Activated naive CD4-positive, alpha-beta T cell treated with anti-CD3 and anti-CD28 coated beads, Interleukin-2, amount 50 U/mL, for 72 hours (primary cell): ENCODE data around the gene RMND1. TPM values are rescaled to one million over a fixed set of nuclear protein-coding genes. Genes with fewer than 3 reads are reported as not detected.

Experiments
- ATAC-seq, 2 donors: fragments of 150-1000 bp; cut with Tn5 transposase; 2 replicates each; pipeline ENCODE4 v1.10.0; 2021; ENCODE audit warnings: mild to moderate bottlenecking in 2 of 2, moderate library complexity in 2 of 2
- DNase-seq, 2 donors: peaks; one replicate each; pipeline ENCODE4 v3.0.0; 2021 to 2022; ENCODE audit warnings: low spot score in 2 of 2
- H3K27ac Mint-ChIP-seq, 2 donors: one replicate each; pipeline ENCODE4 v1.8.0; 2022; ENCODE audit warnings: mild to moderate bottlenecking in 2 of 2, mixed read lengths in 2 of 2
- H3K36me3 Mint-ChIP-seq, 2 donors: one replicate each; pipeline ENCODE4 v1.8.0; 2022; ENCODE audit warnings: mixed read lengths in 2 of 2
- H3K9me3 Mint-ChIP-seq, 2 donors: one replicate each; pipeline ENCODE4 v1.8.0; 2022; ENCODE audit warnings: mixed read lengths in 2 of 2
- total RNA-seq, 2 donors: library from RNA; stranded (reverse); gene quantifications; one replicate each; pipeline ENCODE4 v1.2.3, GENCODE V29; 2022

The RMND1 gene
- total RNA-seq, 2 donors from 2014 or later = 17.8 to 23.4 TPM

DNA sequence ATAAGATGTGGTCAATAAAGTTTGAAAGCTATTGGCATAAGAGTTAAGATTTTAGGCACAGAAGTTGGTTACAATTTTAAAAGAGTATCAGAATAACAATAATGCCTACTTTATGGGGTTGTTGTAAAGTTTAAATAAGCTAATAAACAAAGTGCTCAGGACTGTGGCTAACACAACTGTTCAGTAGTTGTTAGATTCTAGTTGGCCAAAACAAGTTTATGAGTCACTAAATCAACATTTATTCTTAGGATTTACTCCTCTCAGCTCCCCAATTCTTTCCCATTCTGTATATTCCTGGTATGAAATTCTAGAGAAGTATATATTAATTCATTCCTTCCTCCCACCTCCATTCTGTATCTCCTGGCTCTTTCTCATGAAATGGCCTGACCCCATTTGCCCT is 14.5 kb downstream of the RMND1 start:
- Mint-ChIP-seq H3K27ac (no peak overlapping the region), H3K36me3 (no peaks in the 10 kb centered on the region), H3K9me3 (no peaks in the 10 kb centered on the region)
- no peak for DNase-seq
- no peak for ATAC-seq

- Mint-ChIP-seq H3K9me3 (no peaks in the 10 kb centered on the region), H3K36me3 (no peaks in the 10 kb centered on the region), H3K27ac (no peak overlapping the region)
- ATAC-seq (no peak), DNase-seq (no peak)
Observed at GRCh38 chr6:151436802-151437201, 15.1 kb downstream of the RMND1 start.

- no peak overlapping the region for H3K27ac Mint-ChIP-seq
- ATAC-seq = no peak
- DNase-seq = no peak
- H3K36me3 Mint-ChIP-seq = no peaks in the 10 kb centered on the region
- H3K9me3 Mint-ChIP-seq = no peaks in the 10 kb centered on the region
Observed at GRCh38 chr6:151436300-151436699, 15.6 kb downstream of the RMND1 start.

DNA sequence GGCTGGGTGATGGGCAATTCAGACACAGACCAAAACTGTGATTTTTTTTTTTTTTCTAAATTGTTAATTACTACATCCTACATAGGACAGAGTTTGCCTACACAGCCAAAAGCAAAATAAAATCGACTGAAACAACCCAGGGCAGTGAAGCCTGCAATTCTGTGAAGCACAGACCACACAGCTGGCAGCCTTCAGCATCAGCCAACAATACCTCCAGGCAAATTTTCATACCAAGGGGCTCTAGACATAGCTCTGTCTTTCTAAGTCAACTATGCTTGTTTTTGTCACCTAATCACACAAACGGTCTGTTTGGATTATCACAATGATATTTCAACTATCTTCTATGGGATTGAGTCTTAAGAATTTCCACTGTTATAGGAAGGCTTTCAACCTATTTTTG is 17.6 kb downstream of the RMND1 start:
- ATAC-seq = no peak
- H3K36me3 Mint-ChIP-seq = peaks cover 10 to 11% of the 10 kb centered on the region in 2 donors
- no peak for DNase-seq
- no peaks in the 10 kb centered on the region for H3K9me3 Mint-ChIP-seq
- no peak overlapping the region for H3K27ac Mint-ChIP-seq

- Mint-ChIP-seq H3K27ac (no peak overlapping the region), H3K9me3 (no peaks in the 10 kb centered on the region), H3K36me3 (peaks cover 10 to 11% of the 10 kb centered on the region in 2 donors)
- no peak for DNase-seq
- no peak for ATAC-seq
Observed at GRCh38 chr6:151432651-151433050, 19.3 kb downstream of the RMND1 start.

DNA sequence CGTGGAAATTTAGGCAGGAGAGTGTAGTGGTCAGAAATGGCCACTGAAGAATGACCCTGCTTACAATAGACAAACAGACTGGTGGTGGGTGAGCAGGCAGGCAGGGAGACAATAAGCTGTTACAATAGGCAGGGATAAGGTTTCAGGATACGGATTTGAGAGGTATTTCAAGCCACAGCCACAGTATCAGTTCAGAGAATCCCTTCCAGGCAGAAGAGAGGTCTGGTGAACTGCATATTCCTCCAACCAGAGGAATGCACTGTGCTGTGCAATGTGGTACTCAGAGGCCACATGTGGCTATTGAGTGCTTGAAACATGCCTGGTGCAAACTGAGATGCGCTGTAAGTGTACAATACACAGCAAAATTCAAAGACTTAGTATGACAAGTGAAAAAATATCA is 20.6 kb downstream of the RMND1 start:
- ATAC-seq = no peak
- Mint-ChIP-seq H3K27ac (no peak overlapping the region), H3K9me3 (no peaks in the 10 kb centered on the region), H3K36me3 (peaks cover 10 to 12% of the 10 kb centered on the region in 2 donors)
- no peak for DNase-seq

GRCh38 chr6:151430886-151431285 is 21.0 kb downstream of the RMND1 start:
- peaks cover 10 to 17% of the 10 kb centered on the region in 2 donors for H3K36me3 Mint-ChIP-seq
- no peaks in the 10 kb centered on the region for H3K9me3 Mint-ChIP-seq
- no peak overlapping the region for H3K27ac Mint-ChIP-seq
- ATAC-seq = no peak
- no peak for DNase-seq

DNA sequence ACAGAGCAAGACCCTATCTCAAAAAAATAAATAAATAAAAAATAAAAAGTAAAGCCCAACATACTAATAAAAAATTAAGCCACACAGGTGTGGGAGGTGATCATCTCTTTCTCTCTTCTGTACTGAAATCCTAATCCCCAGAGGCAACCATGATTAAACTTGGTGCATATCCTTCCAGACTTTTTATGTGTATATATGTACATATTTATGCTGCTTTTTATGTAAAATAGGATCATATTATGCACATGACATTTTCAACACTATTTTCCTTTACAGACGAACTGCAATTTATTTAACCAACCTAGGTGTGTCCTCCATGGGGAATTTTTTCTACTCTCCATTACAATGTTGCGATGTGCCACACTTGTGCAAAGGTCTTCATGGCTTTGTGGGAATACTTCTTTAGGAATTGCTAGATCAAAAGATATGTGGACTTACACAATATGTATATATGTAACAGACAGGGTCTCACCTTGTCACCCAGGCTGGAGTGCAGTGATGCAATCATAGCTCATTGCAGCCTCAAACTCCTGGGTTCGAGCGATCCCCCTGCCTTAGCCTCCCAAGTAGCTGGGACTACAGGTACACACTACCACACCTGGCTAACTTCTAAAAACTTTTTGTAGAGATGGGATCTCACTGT is 23.7 kb downstream of the RMND1 start:
- H3K36me3 Mint-ChIP-seq = peaks cover 10 to 18% of the 10 kb centered on the region in 2 donors
- H3K9me3 Mint-ChIP-seq = no peaks in the 10 kb centered on the region
- H3K27ac Mint-ChIP-seq = no peak overlapping the region
- no peak for ATAC-seq
- no peak for DNase-seq

GRCh38 chr6:151425561-151425960 is 26.4 kb downstream of the RMND1 start:
- Mint-ChIP-seq H3K9me3 (no peaks in the 10 kb centered on the region), H3K36me3 (peaks cover 3 to 11% of the 10 kb centered on the region in 2 donors), H3K27ac (peak overlapping the region in 1 of 2 donors; percentile 54)
- no peak for DNase-seq
- ATAC-seq = no peak

DNA sequence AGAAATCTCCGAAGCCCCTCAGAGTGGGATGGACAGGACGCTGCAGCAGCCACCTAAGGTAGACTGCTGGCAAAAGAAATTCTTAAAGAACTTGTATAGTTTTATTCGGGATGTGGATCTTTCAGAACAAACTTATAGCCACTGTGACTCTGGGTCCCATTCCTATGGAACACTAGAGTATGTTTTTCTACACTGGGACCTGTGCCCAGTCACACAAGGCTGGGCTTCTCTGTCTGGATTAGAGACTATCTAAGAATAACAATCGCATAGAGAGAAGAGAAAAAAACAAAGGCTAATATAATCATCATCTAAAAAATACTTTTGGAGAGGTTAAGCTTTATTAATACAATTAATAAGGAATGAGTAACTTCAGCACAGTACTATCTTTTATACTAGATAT is 28.9 kb downstream of the RMND1 start:
- H3K9me3 Mint-ChIP-seq = no peaks in the 10 kb centered on the region
- DNase-seq = no peak
- ATAC-seq = no peak
- H3K36me3 Mint-ChIP-seq = peaks cover 0 to 8% of the 10 kb centered on the region in 2 donors
- H3K27ac Mint-ChIP-seq = no peak overlapping the region

DNA sequence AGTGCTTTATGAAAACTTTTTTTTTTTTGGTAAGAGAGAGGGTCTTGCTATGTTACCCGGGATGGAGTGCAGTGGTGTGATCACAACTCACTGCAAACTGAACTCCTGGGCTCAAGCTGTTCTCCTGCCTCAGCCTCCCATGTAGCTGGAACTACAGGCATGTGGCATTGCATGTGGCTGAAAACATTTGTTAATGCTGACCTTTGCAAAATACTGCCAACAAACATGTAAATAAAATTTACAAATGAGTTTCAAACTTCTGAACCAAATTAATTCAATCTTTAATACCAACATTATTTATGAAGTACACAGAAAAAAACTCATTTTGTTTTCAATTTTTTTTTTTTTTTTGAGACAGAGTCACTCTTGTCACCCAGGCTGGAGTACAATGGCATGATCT is 34.4 kb downstream of the RMND1 start:
- Mint-ChIP-seq H3K9me3 (peaks cover 4 to 12% of the 10 kb centered on the region in 2 donors), H3K36me3 (peaks cover 28 to 45% of the 10 kb centered on the region in 2 donors), H3K27ac (no peak overlapping the region)
- no peak for DNase-seq
- no peak for ATAC-seq

DNA sequence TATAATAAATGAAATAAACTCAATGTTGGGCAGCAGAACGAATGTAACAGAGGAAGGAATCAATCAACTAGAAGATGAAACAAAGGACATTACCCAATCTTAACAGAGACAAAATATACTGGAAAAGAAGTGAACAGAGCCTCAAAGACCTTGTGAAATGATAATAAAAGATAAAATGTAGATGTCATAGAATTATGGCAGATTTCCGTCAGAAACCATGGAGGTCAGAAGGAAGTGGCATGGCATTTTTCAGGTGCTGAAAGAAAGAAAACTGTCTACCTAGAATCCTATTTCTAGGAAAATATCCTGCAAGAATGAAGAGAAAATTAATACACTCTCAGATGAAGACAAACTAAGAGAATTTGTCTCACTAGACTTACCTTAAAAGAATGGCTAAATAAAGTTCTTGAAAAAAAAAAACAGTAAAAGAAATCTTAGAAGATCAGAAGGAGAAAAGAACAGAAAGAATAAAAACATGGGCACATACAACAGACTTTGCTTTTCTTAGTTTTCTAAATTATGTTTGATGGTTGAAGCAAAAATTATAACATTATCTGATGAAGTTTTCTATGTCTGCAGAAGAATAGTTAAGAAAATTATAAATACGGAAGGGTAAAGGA is 37.2 kb downstream of the RMND1 start:
- Mint-ChIP-seq H3K9me3 (peaks cover 4 to 12% of the 10 kb centered on the region in 2 donors), H3K27ac (peak overlapping the region in 1 of 2 donors; percentile 40), H3K36me3 (peaks cover 35 to 58% of the 10 kb centered on the region in 2 donors)
- DNase-seq = no peak
- ATAC-seq = no peak

DNA sequence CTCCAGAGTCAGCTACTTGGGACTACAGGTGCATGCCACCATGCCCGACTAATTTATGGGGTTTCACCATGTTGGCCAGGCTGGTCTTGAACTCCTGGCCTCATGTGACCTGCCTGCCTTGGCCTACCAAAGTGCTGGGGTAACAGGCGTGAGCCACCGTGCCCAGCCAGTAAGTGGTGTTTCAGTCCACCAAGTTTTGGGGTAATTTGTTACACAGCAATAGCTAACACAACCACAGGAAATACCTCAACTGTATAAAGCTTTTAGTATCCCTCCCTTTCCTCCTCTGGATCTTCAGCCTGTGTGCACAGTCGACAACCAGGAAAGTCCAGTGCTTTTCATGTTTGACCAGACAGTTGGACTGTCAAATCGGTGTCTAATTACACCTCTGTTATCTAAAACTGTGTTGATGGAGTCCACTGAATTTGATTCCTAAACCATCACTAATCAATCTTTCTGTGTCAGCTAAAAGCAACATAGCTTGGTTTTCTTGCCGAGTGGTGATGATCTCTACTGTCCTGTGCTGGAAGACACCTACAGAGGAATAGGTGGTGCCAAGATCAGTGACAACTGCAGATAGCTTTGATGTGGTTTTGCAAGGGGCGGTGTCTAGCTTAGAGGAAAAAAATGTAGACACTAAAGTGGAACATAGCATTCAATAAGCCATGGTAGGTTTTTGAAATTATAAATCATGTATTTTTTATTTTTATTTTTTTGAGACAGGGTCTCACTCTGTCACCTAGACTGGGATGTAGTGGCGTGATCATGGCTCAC is 38.4 kb downstream of the RMND1 start:
- DNase-seq (no peak), ATAC-seq (peak; percentile 56 to 78)
- Mint-ChIP-seq H3K27ac (no peak overlapping the region), H3K36me3 (peaks cover 35 to 70% of the 10 kb centered on the region in 2 donors), H3K9me3 (peaks cover 4 to 12% of the 10 kb centered on the region in 2 donors)

GRCh38 chr6:151412909-151413308 is 39.0 kb downstream of the RMND1 start:
- DNase-seq = no peak
- Mint-ChIP-seq H3K27ac (peak overlapping the region in 1 of 2 donors; percentile 12), H3K9me3 (peaks cover 4 to 12% of the 10 kb centered on the region in 2 donors), H3K36me3 (peaks cover 35 to 71% of the 10 kb centered on the region in 2 donors)
- ATAC-seq = no peak

DNA sequence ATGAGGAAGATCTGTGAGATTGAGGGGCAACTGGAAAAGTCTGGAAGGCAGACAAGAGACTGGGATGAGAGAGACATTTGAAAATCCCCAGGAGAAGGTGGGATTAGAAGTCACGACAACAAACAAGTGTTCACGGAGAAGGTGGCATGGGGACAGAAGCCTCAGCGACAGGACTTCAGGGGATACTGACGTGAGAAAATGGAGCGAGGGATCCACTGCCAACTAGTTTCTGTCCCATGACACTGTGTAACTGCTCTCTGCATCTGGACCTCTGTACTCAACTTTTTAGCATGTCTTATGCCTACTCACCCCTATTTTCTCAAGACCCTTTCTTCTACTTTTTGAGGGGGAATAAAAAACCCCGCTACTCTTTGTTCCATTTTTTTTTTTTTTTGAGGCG is 42.2 kb downstream of the RMND1 start:
- no peak for ATAC-seq
- DNase-seq = no peak
- Mint-ChIP-seq H3K9me3 (peaks cover 0 to 6% of the 10 kb centered on the region in 2 donors), H3K36me3 (peaks cover 25 to 62% of the 10 kb centered on the region in 2 donors), H3K27ac (peak overlapping the region; percentile 25 to 41)

DNA sequence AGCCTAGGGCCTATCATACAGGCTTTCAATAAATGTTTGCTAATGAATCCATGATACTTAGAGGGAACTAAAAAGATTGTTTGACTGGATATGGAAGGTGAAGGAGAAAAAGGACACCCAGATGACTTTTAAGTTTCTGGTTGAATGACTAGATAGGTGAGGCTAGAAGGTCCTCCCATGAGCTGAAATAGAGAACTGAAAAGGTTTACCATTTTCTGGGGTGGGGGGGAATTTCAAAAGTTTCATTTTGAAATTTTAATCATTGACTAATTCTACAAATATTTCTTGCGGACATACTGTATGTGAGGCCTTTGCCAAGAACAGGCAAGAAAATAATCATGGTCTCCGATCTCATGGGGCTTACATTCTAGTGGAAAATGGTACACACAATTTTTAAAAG is 42.7 kb downstream of the RMND1 start:
- ATAC-seq (no peak), DNase-seq (no peak)
- Mint-ChIP-seq H3K9me3 (peaks cover 0 to 2% of the 10 kb centered on the region in 2 donors), H3K36me3 (peaks cover 20 to 58% of the 10 kb centered on the region in 2 donors), H3K27ac (peak overlapping the region in 1 of 2 donors; percentile 41)

- DNase-seq = no peak
- H3K9me3 Mint-ChIP-seq = no peaks in the 10 kb centered on the region
- no peak for ATAC-seq
- peak overlapping the region in 1 of 2 donors; percentile 41 for H3K27ac Mint-ChIP-seq
- peaks cover 16 to 54% of the 10 kb centered on the region in 2 donors for H3K36me3 Mint-ChIP-seq
Observed at GRCh38 chr6:151408858-151409257, 43.1 kb downstream of the RMND1 start.
